ENCODE results near the gene GNRHR.

DNA sequence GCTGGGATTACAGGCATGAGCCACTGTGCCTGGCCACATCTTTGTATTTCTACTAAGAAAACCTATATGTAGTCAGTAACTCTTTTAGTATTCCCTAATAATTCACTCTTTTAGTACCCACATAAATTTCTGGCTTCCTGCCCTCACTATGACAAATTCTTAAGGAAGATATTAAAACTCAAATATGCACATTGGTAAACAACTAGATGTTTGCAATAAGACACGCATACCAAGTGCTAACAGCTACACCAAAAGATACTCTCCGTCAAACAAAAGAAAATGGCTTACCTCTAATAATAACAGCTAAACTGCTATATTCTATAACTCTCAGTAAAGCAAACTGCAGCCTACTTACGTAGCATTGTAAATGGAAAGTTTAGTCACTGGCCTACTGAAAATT lies 59.5 kb downstream of the GNRHR start:
- TF ChIP-seq, protein P1, sequence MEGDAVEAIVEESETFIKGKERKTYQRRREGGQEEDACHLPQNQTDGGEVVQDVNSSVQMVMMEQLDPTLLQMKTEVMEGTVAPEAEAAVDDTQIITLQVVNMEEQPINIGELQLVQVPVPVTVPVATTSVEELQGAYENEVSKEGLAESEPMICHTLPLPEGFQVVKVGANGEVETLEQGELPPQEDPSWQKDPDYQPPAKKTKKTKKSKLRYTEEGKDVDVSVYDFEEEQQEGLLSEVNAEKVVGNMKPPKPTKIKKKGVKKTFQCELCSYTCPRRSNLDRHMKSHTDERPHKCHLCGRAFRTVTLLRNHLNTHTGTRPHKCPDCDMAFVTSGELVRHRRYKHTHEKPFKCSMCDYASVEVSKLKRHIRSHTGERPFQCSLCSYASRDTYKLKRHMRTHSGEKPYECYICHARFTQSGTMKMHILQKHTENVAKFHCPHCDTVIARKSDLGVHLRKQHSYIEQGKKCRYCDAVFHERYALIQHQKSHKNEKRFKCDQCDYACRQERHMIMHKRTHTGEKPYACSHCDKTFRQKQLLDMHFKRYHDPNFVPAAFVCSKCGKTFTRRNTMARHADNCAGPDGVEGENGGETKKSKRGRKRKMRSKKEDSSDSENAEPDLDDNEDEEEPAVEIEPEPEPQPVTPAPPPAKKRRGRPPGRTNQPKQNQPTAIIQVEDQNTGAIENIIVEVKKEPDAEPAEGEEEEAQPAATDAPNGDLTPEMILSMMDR (IDR thresholded peaks at IDR 0.05; ENCODE audit: low read length), result no peak
- TF ChIP-seq EZH2phosphoT487 (IDR thresholded peaks at IDR 0.05; ENCODE audit: low read length), result no peak
- TF ChIP-seq EZH2 (optimal IDR thresholded peaks at IDR 0.05; ENCODE audit: low read depth, low read length), result no peak
